Activated CD4-positive, alpha-beta T cell treated with anti-CD3 and anti-CD28 coated beads for 36 hours (primary cell): ENCODE results near the gene ARL2. TPM values are rescaled to one million over a fixed set of nuclear protein-coding genes. Genes with fewer than 3 reads are reported as not detected.
"Not testable (repeated sequence)": the region's sequence is repeated elsewhere in the genome, so short reads cannot be mapped to it uniquely, and the experiment has no call there.

Experiments
- ATAC-seq: fragments of 200-7000 bp; cut with Tn5 transposase; one replicate; pipeline ENCODE4 v1.10.0; 2021; ENCODE audit warnings: mild to moderate bottlenecking, moderate library complexity
- CTCF ChIA-PET: fragments of 350-600 bp; sonication (Branson Sonifier 250); formaldehyde crosslinking; loops from one replicate; lab custom pipeline; 2021; ENCODE audit warnings: antibody characterized with exemption; lab: Charles Lee
- POLR2A ChIA-PET: fragments of 350-600 bp; sonication (Branson Sonifier 250); formaldehyde crosslinking; loops from one replicate; lab custom pipeline; 2021; ENCODE audit warnings: antibody characterized with exemption, inconsistent platforms; lab: Charles Lee
- DNase-seq: peaks from one replicate; pipeline ENCODE4 v3.0.0-alpha.2; 2020
- H3K27ac Mint-ChIP-seq: one replicate; pipeline ENCODE4 v1.8.0; 2021; ENCODE audit warnings: mixed read lengths
- H3K27me3 Mint-ChIP-seq: one replicate; pipeline ENCODE4 v1.8.0; 2021; ENCODE audit warnings: mixed read lengths
- H3K36me3 Mint-ChIP-seq: one replicate; pipeline ENCODE4 v1.8.0; 2021; ENCODE audit warnings: low read depth, mixed read lengths
- H3K4me1 Mint-ChIP-seq: one replicate; pipeline ENCODE4 v1.8.0; 2021; ENCODE audit warnings: mixed read lengths
- H3K4me3 Mint-ChIP-seq: one replicate; pipeline ENCODE4 v1.8.0; 2021; ENCODE audit warnings: mild to moderate bottlenecking, moderate library complexity, mixed read lengths
- H3K9me3 Mint-ChIP-seq: one replicate; pipeline ENCODE4 v1.8.0; 2021; ENCODE audit warnings: low read depth, mixed read lengths
- intact Hi-C, 2 experiments: fragments of 100-400 bp; cut with DNase I in 1 of 2; cut with micrococcal nuclease in 1 of 2; formaldehyde crosslinking; loops; one replicate each; pipeline versions ENCODE4 v1.14.2 to v1.15.1; 2022 to 2024; cut with DNase I, micrococcal nuclease
- total RNA-seq, 2 experiments: library from RNA; stranded (reverse); gene quantifications; one replicate each; pipeline ENCODE4 v1.2.3, GENCODE V29; 2021

ARL2 gene
- 100 to 1,000 TPM in 1 of 2 experiments, 10 to 100 TPM in 1; 89.6 to 109 TPM for total RNA-seq

DNA sequence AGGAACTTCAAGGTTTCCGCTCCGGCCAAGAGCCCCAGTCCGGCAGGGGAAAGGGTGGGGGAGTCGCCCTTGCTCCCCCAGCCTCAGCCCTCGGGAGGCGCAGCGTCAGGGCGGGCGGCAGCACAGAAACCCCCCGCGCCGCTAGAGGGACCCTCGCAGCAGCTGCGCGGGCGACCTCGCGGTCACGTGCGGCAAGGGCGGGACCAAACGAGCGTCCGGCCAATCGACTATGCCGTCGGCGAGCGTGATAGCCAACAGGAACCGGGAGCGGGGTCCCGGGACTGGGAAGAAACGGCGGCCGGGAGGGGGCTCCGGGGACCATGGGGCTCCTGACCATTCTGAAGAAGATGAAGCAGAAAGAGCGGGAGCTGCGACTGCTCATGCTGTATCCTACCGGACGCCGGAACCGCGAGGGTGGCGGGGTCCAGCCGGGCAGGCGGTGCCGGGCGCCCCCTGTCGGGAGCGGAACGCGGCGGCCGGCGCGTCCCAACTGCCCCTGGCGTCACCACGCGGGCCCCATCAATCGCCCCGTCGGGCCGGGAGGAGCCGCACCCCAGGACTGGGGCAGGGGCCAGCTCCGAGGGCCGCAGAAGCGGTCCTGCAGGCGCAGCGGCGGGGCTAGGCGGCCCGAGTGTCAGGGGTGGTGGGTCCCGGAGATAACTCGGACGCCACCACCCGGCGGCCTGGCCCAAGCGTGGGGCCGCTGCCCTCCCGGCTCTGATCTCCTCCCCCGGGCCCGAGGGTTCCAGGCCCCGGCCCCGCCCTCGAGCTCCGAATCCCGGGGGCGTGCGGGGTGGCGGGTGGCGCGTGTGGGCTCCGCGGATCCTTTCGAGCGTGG is at the start of gene ARL2:
Gene ARL2, plus strand, starts transcription at position 273 of the 838 bp plus-strand sequence. Its CDS starts 48 bp downstream, at position 321.
- no peaks in the 10 kb centered on the region for H3K9me3 Mint-ChIP-seq
- peak within 1 kb of the TSS; percentile 96 for H3K27ac Mint-ChIP-seq
- DNase-seq (peak; percentile 90), ATAC-seq (peak; percentile 74)
- intact Hi-C loops: loop anchor here (1.0 to 5.0 kb wide), 17 partner anchors 13 to 303 kb away; partner anchors contain the start of genes ATG2A (in 2 of the 2), SAC3D1 (in 2 of the 2), SNX15 (in 2 of the 2) and VPS51 (in 2 of the 2)
- ChIA-PET CTCF (interaction anchor here (0.6 to 3.1 kb wide), 25 partner anchors 13 to 307 kb away, joined by 3 to 41 read pairs (median 3); partner anchors contain the start of genes BATF2, CDC42BPG, MAJIN and SF1), POLR2A (interaction anchor here (0.6 kb wide), 2 partner anchors 27 to 253 kb away, joined by 3 to 4 read pairs; partner anchors contain the start of gene SAC3D1)
- H3K36me3 Mint-ChIP-seq: peaks cover 16% of the 10 kb centered on the region
- peaks cover 25% of the 10 kb centered on the region for H3K4me1 Mint-ChIP-seq
- H3K4me3 Mint-ChIP-seq: peak within 1 kb of the TSS; percentile 86
- H3K27me3 Mint-ChIP-seq: no peaks in the 10 kb centered on the region

- DNase-seq (peak; percentile 36), ATAC-seq (peak; percentile 40)
- ChIA-PET POLR2A (interaction anchor here (0.7 kb wide), 2 partner anchors 9 to 115 kb away, joined by 3 read pairs; no protein-coding TSS in a partner anchor), CTCF (interaction anchor here (0.6 to 2.1 kb wide), 4 partner anchors 13 to 119 kb away, joined by 3 to 6 read pairs (median 4); partner anchors contain the start of gene ARL2)
- peaks cover 45% of the 10 kb centered on the region for H3K4me1 Mint-ChIP-seq
- no peak overlapping the region for H3K4me3 Mint-ChIP-seq
- intact Hi-C loops: no loop called here
- no peaks in the 10 kb centered on the region for H3K36me3 Mint-ChIP-seq
- H3K9me3 Mint-ChIP-seq: no peaks in the 10 kb centered on the region
- peak overlapping the region; percentile 35 for H3K27ac Mint-ChIP-seq
- H3K27me3 Mint-ChIP-seq: peaks cover 2% of the 10 kb centered on the region
These were observed 46.6 kb upstream of the ARL2 start for GRCh38 chr11:64967375-64967774.

GRCh38 chr11:64969209-64969608 is 44.8 kb upstream of the ARL2 start:
- CTCF ChIA-PET: interaction anchor here (0.7 kb wide), 2 partner anchors 39 to 98 kb away, joined by 3 to 5 read pairs; no protein-coding TSS in a partner anchor
- Mint-ChIP-seq H3K4me1 (peaks cover 45% of the 10 kb centered on the region), H3K4me3 (no peak overlapping the region), H3K9me3 (no peaks in the 10 kb centered on the region), H3K27me3 (peaks cover 1% of the 10 kb centered on the region), H3K36me3 (no peaks in the 10 kb centered on the region), H3K27ac (peak overlapping the region; percentile 76)
- POLR2A ChIA-PET: interaction anchor here (0.6 kb wide), 1 partner anchor 166 kb away, joined by 3 read pairs; no protein-coding TSS in a partner anchor
- intact Hi-C loops: no loop called here
- ATAC-seq (peak; percentile 19), DNase-seq (no peak)

GRCh38 chr11:64970731-64971151 is 43.2 kb upstream of the ARL2 start:
- Mint-ChIP-seq H3K27ac (peak overlapping the region; percentile 94), H3K4me1 (peaks cover 44% of the 10 kb centered on the region), H3K27me3 (no peaks in the 10 kb centered on the region), H3K9me3 (no peaks in the 10 kb centered on the region), H3K4me3 (peak overlapping the region; percentile 63), H3K36me3 (no peaks in the 10 kb centered on the region)
- peak; percentile 67 for DNase-seq
- POLR2A ChIA-PET: interaction anchor here (0.7 kb wide), 1 partner anchor 112 kb away, joined by 4 read pairs; no protein-coding TSS in a partner anchor
- peak; percentile 82 for ATAC-seq
- CTCF ChIA-PET: no interaction called here
- intact Hi-C loops: loop anchor here (1.0 to 5.0 kb wide), 8 partner anchors 46 to 114 kb away; partner anchors contain the start of genes ATG2A (in 2 of the 2), EHD1 (in 1 of the 2), PPP2R5B (in 1 of the 2) and SAC3D1 (in 1 of the 2)

DNA sequence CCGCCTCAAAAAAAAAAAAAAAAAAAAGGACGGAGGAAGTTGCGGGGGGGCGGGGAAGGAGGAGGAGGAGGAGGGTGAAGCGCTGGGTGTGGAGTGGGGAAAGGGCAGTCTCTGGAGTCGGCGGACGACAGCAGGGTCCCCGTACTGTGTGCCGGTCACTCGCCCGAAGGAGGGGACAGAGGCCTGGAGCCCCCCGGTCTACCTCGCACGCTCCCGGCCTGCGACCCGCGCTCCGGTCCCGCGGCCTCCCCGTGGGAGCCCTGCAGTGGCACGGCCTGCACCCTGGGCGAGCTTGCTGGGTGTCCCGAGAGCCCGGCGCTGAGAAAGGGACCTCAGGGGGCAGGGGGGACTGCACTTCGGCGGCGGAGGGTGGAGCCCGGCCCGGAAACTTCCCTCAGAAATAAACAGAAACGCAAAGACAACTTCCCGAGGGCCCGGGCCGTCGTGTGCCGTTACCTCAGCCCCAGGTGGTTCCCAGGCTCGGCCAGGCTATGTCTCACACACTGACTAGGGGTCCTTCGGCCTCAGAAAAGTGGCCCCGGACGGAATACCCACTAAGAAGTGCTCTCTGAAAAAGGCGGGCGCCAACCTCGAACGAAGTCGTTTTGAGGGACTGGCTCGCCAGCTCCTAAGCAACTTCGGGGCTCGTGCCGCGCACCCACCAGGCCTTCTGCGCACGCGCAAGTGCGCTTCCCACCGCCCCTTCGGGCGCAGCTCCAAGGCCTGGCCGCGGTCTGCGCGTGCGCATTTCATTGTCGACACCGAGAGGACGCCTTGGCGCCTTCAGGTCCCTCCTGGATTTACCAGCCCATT is 42.3 kb upstream of the ARL2 start, which contains the start of gene MAJIN:
Gene MAJIN, minus strand, starts transcription at position 688 of the 813 bp plus-strand sequence. CDS start 12,703 bp downstream, outside the sequence.
- ATAC-seq: peak; percentile 48
- intact Hi-C loops: loop anchor here (1.0 to 5.0 kb wide), 4 partner anchors 43 to 115 kb away; partner anchors contain the start of genes ARL2 (in 1 of the 2), ATG2A (in 1 of the 2) and SAC3D1 (in 1 of the 2)
- Mint-ChIP-seq H3K4me1 (peaks cover 42% of the 10 kb centered on the region), H3K9me3 (no peaks in the 10 kb centered on the region), H3K27ac (peak within 1 kb of the TSS; percentile 94), H3K36me3 (no peaks in the 10 kb centered on the region), H3K4me3 (peak within 1 kb of the TSS; percentile 63), H3K27me3 (no peaks in the 10 kb centered on the region)
- ChIA-PET CTCF (interaction anchor here (0.6 to 2.2 kb wide), 4 partner anchors 14 to 55 kb away, joined by 3 to 10 read pairs (median 4); partner anchors contain the start of genes ARL2 and SNX15), POLR2A (interaction anchor here (0.6 to 0.7 kb wide), 4 partner anchors 7 to 210 kb away, joined by 3 to 6 read pairs (median 4); no protein-coding TSS in a partner anchor)
- peak; percentile 96 for DNase-seq

DNA sequence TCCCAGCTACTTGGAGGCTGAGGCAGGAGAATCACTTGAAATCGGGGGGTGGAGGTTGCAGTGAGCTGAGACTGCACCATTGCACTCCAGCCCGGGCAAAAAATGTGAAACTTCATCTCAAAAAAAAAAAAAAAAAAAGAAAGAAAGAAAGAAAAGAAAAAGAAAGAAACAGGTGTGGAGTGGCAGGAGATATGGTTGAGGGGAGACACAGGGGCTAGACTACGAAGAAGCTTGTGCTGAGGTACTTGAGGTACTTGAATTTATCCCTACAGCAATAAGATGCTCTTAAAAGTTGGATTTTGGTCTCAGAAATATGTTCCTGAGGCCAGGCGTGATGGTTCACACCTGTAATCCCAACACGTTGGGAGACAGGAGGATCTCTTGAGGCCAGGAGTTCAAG is 39.8 kb upstream of the ARL2 start:
- Mint-ChIP-seq H3K9me3 (no peaks in the 10 kb centered on the region), H3K4me1 (peaks cover 25% of the 10 kb centered on the region), H3K36me3 (no peaks in the 10 kb centered on the region), H3K27ac (no peak overlapping the region), H3K4me3 (no peak overlapping the region), H3K27me3 (no peaks in the 10 kb centered on the region)
- POLR2A ChIA-PET: no interaction called here
- ATAC-seq: no peak
- DNase-seq: no peak
- CTCF ChIA-PET: no interaction called here
- intact Hi-C loops: loop anchor here in 1 of 2 experiments (5.0 kb wide), 1 partner anchor 57 kb away; the partner anchor contains the start of gene ATG2A

GRCh38 chr11:64976651-64977050 is 37.3 kb upstream of the ARL2 start:
- CTCF ChIA-PET: interaction anchor here (0.6 kb wide), 1 partner anchor 1447 kb away, joined by 3 read pairs; no protein-coding TSS in a partner anchor
- ATAC-seq: no peak
- no peak overlapping the region for H3K4me3 Mint-ChIP-seq
- no peaks in the 10 kb centered on the region for H3K9me3 Mint-ChIP-seq
- DNase-seq: no peak
- H3K27me3 Mint-ChIP-seq: no peaks in the 10 kb centered on the region
- no peak overlapping the region for H3K27ac Mint-ChIP-seq
- intact Hi-C loops: no loop called here
- no peaks in the 10 kb centered on the region for H3K36me3 Mint-ChIP-seq
- peaks cover 8% of the 10 kb centered on the region for H3K4me1 Mint-ChIP-seq
- POLR2A ChIA-PET: interaction anchor here (0.6 kb wide), 1 partner anchor 243 kb away, joined by 3 read pairs; no protein-coding TSS in a partner anchor

DNA sequence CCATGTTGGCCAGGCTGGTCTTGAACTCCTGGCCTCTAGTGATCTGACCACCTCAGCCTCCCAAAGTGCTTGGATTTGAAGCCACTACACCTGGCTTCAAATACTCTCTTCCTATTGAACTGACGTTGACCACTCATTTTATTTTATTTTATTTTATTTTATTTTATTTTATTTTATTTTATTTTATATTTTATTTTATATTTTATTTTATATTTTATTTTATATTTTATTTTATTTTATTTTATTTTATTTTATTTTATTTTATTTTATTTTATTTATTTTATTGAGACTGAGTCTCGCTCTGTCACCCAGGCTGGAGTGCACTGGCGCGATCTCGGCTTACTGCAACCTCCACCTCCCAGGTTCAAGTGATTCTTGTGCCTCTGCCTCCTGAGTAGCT is 30.6 kb upstream of the ARL2 start:
- ATAC-seq, DNase-seq, intact Hi-C loops, CTCF ChIA-PET, H3K36me3 Mint-ChIP-seq, H3K4me3 Mint-ChIP-seq, H3K9me3 Mint-ChIP-seq, H3K27me3 Mint-ChIP-seq, H3K27ac Mint-ChIP-seq, H3K4me1 Mint-ChIP-seq, POLR2A ChIA-PET: not testable (repeated sequence)

DNA sequence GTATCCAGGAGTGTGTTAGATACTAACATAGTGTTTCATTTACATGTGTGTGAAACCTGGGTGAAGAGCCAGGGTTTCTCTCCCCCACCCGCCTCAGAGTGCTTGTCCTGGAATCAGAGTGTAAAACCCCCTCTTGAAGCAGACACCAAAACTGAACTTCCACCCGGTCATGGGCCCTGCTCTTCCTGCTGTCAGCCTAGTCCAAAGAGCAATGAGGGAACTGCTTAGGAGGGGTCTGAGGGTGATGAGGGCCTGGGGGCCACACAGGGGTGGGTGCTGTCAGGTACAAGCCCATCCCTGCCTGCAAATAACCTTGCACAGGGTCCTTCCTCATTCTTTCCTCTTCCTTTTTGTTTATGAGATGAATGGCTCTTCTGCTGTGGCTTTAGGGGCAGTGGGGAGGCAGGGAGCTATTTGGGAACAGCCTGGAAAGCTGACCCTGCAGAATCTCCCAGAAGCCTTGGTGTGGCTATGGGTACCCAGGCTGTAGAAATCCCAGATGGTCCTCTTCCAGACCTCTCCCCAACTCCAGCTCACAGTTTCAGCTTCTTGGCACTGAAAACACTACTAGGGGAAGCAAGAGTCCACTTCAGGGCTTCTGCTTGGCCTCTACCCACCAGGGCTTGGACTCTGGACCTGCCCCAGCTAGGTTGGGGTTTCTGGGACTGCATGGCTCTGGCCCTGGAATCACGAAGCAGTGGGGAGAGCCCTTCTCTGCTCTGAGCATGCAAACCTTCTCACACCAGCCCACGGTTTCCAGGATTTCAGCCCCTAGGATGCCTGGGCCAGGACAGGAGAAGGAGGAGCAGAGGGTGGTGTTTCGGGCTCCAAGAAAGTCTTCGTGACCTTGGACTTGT is 25.7 kb upstream of the ARL2 start:
- Mint-ChIP-seq H3K9me3 (no peaks in the 10 kb centered on the region), H3K27me3 (peaks cover 2% of the 10 kb centered on the region), H3K4me3 (no peak overlapping the region), H3K36me3 (no peaks in the 10 kb centered on the region), H3K4me1 (peaks cover 13% of the 10 kb centered on the region), H3K27ac (no peak overlapping the region)
- no peak for DNase-seq
- CTCF ChIA-PET: interaction anchor here (1.1 kb wide), 1 partner anchor 24 kb away, joined by 3 read pairs; no protein-coding TSS in a partner anchor
- POLR2A ChIA-PET: no interaction called here
- intact Hi-C loops: no loop called here
- no peak for ATAC-seq
